Glomerular visceral epithelial cell (primary cell): ENCODE measurements around the gene PTAFR.

Source experiments
- DNase-seq: peaks from one replicate; pipeline ENCODE4 v3.0.0-alpha.2; 2016; ENCODE audit errors: extremely low spot score

Gene PTAFR

DNA sequence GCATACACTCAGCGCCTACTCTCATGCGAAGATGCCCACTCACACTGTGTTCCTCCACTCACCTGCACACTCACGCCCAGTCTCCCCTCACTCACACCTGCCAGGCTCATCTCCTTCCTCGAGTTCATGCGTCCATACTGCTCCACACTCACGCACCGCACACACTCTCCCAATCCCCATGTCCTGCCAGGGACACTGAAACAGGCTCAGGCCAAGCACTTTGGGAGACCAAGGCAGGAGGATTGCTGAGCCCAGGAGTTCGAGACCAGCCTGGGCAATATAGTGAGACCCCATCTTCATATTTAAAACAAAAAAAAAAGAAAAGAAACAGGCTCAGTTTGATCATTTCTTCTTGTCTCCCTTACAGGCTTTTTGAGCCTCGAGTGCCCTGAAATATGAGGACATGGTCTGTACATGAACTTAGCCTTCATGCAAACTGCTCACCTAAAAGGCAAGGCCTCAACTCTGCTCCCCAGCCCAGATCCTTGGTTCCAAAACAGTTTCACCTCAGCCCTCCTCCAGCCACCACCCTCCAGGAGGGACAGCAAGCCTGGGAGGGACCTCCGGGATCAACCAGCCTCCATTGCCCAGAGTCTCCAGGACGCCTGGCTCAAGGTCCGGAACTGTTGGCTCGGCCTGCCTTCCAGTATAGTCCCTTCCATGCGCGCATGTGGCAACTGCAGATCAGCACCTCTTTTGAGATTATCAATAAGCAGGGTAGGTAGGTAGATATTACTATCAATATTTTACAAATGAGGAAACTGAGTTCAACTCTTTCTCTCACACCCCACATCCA, 2.4 kb upstream of the PTAFR start:
- no peak for DNase-seq

- no peak for DNase-seq
Observed at GRCh38 chr1:28175955-28176485, 470 bp downstream of the PTAFR start.

DNA sequence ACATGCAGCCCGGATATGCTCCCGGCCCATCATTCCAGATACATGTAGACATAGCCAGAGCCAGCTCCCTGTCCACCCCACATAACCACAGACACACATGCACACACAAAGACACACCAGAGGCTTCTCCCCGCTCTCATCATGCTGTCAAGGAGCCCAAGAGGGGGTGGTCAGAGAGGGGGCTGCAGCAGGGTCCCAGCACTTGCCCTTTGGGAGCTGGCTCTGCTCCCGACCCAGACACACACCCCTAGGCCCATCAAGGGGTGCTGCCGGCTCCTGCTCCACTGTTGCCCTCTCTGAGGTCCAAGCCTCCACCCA, 2.6 kb downstream of the PTAFR start:
- DNase-seq: no peak

GRCh38 chr1:28173151-28173979, 3.1 kb downstream of the PTAFR start:
- no peak for DNase-seq

DNA sequence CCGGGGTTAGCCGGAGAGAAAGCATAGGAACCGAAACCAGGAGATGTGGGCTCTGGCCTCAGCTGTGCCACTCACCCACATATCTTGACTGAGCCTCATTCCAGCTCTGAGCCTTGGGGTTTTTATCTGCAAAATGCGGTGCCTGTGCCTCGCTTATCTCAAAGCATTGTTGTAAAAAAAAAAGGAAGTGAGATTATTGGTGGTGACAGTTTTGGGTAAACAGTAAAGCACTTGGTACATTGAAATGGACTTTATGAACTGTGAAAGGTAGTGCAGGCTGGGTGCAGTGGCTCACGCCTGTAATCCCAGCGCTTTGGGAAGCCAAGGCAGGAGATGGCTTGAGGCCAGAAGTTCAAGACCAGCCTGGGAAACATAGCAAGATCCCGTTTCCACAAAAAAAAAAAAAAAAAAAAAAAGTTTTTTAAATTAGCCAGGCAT, 3.8 kb downstream of the PTAFR start:
- DNase-seq: no peak

GRCh38 chr1:28171246-28171645, 5.2 kb downstream of the PTAFR start:
- DNase-seq: no peak

- no peak for DNase-seq
Observed at GRCh38 chr1:28170001-28170596, 6.4 kb downstream of the PTAFR start.

GRCh38 chr1:28163496-28164161, 12.9 kb downstream of the PTAFR start:
- no peak for DNase-seq

DNA sequence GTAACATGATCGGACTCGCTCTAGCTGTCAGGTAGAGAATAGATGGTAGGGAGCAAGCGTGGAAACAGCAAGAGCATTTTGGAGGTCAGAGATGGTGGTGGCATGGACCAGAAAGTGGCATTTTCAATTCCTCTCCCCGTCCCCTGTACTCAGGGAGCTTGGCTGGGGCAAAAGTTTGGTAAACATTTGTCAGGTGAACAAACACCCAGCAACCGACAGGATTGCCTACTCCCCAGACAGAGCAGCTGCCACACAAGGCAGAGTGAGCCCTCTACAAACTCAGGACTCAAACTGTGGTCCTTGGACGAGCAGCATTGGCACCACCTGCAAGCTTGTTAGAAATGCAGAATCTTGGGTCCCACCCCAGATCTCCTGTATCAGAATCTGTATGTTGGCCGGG, 14.3 kb downstream of the PTAFR start:
- DNase-seq: no peak

DNA sequence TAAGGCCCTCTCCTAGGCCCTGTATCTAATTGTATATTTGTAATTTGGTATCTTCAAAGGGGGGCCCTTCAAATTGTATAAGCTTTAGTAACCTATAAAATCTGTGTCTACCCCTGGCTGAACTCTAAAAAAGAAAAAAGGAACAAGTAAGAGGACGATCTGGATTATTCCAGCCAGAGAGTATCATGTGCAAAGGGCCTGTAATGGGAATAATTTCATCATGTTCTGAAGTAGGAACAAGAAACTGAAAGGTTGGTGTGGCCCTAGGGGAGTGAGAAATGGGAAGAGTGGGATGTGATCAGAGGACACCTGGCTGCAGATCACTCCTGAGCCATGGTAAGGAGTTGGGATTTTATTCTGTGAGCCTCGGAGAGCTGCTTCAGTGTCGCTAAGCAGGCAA, 14.7 kb downstream of the PTAFR start:
- DNase-seq: no peak

DNA sequence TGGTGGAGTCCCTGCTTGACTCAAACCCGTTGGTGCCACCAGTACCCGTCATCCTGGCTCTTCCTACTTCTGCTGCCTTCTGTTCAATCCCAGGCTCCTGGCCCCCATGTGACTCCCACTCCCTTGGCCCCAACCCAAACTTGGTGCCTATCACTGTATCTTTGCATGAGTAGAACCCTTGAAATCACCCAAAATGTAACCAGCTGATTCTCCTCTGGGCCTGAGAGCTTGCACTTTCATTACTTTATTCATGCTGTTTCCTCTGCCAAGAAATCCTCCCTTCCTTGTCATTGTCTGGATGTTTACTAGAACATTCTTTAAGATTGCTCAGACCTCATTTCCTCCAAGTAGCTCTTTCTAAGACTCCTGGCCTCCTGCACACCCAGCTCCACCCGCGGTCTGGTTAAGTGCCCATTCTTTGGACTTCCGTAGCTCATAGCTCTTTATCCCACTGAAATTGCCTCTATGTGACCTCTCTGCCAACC, 15.7 kb downstream of the PTAFR start:
- DNase-seq: no peak

DNA sequence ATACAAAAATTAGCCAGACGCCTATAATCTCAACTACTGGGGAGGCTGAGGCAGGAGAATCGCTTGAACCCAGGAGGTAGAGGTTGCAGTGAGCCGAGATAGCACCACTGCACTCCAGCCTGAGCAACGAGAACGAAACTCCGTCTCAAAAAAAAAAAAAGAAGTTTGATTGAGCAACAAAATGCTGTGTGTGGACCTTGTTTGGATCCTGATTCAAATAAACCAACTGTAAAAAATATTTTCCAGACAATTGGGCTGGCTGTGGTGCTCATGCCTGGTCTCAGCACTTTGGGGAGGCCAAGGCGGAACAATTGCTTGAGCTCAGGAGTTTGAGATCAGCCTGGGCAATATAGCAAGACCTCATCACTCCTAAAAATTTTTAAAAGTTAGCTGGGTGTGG, 16.8 kb downstream of the PTAFR start:
- DNase-seq: no peak

DNA sequence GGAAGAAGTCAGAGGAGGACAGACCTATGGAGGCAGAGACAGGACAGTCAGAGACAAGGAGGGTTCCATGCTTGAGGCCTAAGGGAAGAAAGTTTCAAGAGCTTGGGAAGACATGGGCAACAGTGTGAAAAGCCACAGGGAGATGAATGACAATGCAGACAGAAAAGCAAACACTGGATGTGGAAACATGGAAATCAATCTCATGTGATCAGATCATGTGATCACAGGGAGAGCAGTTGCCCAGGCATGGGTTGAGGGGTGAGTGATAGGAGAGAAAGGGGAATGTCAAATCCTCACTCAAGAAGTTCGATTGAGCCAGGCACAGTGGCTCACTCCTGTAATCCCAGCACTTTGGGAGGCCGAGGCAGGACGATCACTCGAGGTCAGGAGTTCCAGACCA, 17.2 kb downstream of the PTAFR start:
- no peak for DNase-seq

DNA sequence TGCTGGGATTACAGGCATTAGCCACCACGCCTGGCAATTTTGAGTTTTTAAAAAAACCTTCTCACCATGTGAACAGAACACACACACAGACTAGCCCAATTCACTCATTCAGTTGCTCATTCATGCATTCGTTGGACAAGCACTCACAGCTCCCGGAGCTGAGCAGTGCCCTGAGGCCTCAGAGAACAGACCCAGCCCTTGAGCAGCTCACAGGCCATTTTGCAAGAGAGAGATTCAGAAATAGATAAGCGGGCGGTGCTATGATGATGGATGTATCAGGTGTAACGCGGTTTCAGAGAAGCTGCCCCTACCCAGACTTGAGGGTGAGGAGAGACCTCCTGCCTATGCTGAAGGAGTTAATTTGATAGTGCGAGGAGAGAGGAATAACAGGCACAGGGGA, 18.6 kb downstream of the PTAFR start:
- no peak for DNase-seq

- DNase-seq: no peak
Observed at GRCh38 chr1:28156821-28157220, 19.7 kb downstream of the PTAFR start.

DNA sequence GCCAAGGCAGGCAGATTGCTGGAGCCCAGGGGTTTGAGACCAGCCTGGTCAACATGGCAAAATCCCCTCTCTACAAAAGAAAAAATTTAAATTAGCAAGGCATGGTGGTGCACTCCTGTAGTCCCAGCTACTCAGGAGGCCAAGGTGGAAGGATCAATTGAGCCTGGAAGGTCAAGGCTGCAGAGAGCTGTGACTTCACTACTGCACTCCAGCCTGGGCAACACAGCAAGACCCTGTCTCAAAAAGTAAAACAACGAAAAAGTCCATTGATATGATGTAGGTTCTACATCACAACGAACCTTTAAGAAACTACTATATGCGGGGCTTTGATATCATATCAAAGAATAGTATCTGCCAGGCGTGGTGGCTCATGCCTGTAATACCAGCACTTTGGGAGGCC, 20.9 kb downstream of the PTAFR start:
- no peak for DNase-seq

DNA sequence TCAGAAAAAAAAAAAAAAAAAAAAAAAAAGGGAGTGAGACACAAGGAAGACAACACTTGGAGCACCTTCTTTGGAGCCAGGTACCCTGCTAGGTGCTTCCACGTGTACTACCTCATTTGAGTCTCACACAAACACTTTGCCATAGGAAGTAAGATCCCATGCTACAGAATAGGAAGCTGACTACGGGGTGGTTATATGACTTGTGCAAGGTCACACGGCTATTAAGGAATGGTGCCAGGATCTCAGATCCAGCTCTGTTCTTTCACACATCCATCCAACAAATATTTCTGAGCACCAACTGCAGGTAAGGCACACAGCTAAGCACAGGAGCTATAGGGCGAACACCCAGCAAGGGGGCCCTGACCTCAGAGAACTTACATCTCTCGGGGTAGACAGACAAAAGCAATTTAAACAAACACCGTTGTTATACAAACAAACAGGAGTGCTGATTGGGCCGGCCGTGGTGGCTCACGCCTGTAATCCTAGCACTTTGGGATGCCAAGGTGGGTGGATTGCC, 22.4 kb downstream of the PTAFR start:
- no peak for DNase-seq

DNA sequence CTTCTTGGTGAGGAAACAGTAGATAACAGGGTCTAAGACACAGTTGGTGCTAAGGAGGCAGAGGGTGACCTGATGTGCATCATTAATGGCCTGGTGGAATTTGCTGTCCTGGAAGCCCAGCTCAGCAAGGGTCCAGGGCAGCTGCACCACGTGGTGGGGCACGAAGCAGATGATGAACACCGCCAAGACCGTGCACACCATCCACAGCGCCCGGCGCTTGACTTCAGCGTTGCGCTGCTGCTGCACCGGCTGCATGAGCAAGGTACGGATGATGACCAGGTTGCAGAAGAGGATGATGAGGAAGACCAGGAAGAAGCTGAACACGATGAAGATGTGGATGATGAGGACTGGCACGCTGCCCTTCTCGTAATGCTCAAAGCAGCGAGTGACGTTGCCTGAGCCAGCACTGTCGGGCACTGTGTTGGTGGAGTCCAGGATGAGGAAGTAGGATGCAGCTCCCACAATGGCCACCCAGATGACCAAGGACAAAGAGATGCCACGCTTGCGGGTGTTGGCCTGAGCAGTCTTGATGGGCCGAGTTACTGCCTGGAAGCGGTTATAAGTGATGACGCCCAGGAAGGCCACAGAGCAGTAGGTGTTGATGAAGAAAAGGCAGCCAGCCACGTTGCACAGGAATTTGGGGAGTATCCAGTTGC, 26.2 kb downstream of the PTAFR start:
- no peak for DNase-seq

DNA sequence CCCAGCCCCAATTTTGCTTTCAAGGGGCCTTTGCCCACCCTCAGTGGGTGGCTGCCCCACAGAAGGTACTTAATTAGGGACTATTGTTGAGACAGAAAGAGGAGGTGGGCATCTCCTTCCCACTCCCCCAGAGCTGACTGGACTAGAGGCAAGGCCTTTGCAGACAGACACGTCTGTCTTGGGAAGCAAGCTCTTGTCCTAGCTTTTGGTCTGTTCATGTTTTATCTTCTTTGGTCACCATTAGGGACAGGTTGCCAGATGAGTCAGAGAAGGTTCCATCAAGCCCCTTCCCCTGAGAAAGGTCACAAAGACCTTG, 27.7 kb downstream of the PTAFR start:
- DNase-seq: no peak

- no peak for DNase-seq
Observed at GRCh38 chr1:28147264-28148094, 29.0 kb downstream of the PTAFR start.
